ENCODE results near the gene SIX2.

SIX2 gene

GRCh38 chr2:45020439-45020838, 11.2 kb upstream of the SIX2 start:
- no peak for DNase-seq (ENCODE audit: low read depth in 2 of 2)

GRCh38 chr2:45018023-45018422, 8.8 kb upstream of the SIX2 start:
- no peak for DNase-seq (ENCODE audit: low read depth in 2 of 2)

- DNase-seq (ENCODE audit: low read depth in 2 of 2): no peak
Measured at GRCh38 chr2:45014831-45015230, 5.6 kb upstream of the SIX2 start.

- no peak for DNase-seq (ENCODE audit: low read depth in 2 of 2)
Measured at GRCh38 chr2:45014016-45014702, 4.9 kb upstream of the SIX2 start.

GRCh38 chr2:45013229-45014015, 4.2 kb upstream of the SIX2 start:
- DNase-seq (ENCODE audit: low read depth in 2 of 2): no peak

GRCh38 chr2:45012733-45013132, 3.5 kb upstream of the SIX2 start:
- DNase-seq (ENCODE audit: low read depth in 2 of 2): no peak

- DNase-seq (ENCODE audit: low read depth in 2 of 2): no peak
Measured at GRCh38 chr2:45011621-45012602, 2.7 kb upstream of the SIX2 start.

- no peak for DNase-seq (ENCODE audit: low read depth in 2 of 2)
Measured at GRCh38 chr2:45011121-45011520, 1.9 kb upstream of the SIX2 start.

GRCh38 chr2:45010702-45011012, 1.4 kb upstream of the SIX2 start:
- DNase-seq (ENCODE audit: low read depth in 2 of 2): no peak

GRCh38 chr2:45009928-45010701, 863 bp upstream of the SIX2 start:
- DNase-seq (ENCODE audit: low read depth in 2 of 2): no peak

GRCh38 chr2:45008296-45009129, 739 bp downstream of the SIX2 start:
- DNase-seq (ENCODE audit: low read depth in 2 of 2): no peak

GRCh38 chr2:45007961-45008295, 1.3 kb downstream of the SIX2 start:
- no peak for DNase-seq (ENCODE audit: low read depth in 2 of 2)

- DNase-seq (ENCODE audit: low read depth in 2 of 2): no peak
Measured at GRCh38 chr2:45006942-45007287, 2.3 kb downstream of the SIX2 start.

GRCh38 chr2:45006041-45006941, 3.0 kb downstream of the SIX2 start:
- DNase-seq (ENCODE audit: low read depth in 2 of 2): no peak

GRCh38 chr2:45005261-45006002, 3.8 kb downstream of the SIX2 start:
- no peak for DNase-seq (ENCODE audit: low read depth in 2 of 2)

GRCh38 chr2:45004562-45005191, 4.6 kb downstream of the SIX2 start:
- DNase-seq (ENCODE audit: low read depth in 2 of 2): no peak

- DNase-seq (ENCODE audit: low read depth in 2 of 2): no peak
Measured at GRCh38 chr2:45003579-45004551, 5.4 kb downstream of the SIX2 start.

All from stimulated activated CD8-positive, alpha-beta memory T cell treated with anti-CD3 and anti-CD28 coated beads, Interleukin-7, amount 100 ng/mL, for 1 hour (primary cell).